ENCODE data around the gene BAHCC1.

The BAHCC1 gene

GRCh38 chr17:81449351-81449750 lies 54.1 kb downstream of the BAHCC1 start:
- Histone ChIP-seq H3K36me3 (ENCODE audit: insufficient read depth, low read length) (no peaks in the 10 kb centered on the region), H3K9me3 (ENCODE audit: control insufficient read depth, insufficient read depth, low read length) (no peaks in the 10 kb centered on the region), H3K4me1 (ENCODE audit: insufficient read depth, low read length) (no peaks in the 10 kb centered on the region), H3K9ac (ENCODE audit: low read depth, low read length) (no peak overlapping the region)

DNA sequence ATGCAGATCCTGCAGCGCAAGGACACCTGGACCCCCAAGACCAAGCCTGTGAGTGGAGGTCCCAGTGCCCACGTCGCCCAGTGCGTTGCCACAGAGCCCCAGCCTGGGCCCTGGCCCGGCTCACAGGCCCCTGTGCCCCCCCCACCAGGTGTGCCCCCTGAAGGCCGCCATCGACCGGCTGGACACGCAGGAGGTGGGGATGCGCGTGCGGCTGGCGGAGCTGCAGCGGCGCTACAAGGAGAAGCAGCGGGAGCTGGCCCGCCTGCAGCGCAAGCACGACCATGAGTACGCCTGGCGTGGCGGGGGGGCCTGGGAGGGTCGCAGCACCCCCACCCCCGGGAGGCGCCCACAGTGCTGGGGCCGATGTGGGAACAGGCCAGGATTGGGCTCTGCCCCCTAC lies 56.6 kb downstream of the BAHCC1 start:
- Histone ChIP-seq H3K9me3 (ENCODE audit: control insufficient read depth, insufficient read depth, low read length) (no peaks in the 10 kb centered on the region), H3K4me1 (ENCODE audit: insufficient read depth, low read length) (peaks cover 7% of the 10 kb centered on the region; the same call in 1 of the 2 replicates), H3K36me3 (ENCODE audit: insufficient read depth, low read length) (no peaks in the 10 kb centered on the region), H3K9ac (ENCODE audit: low read depth, low read length) (no peak overlapping the region)

DNA sequence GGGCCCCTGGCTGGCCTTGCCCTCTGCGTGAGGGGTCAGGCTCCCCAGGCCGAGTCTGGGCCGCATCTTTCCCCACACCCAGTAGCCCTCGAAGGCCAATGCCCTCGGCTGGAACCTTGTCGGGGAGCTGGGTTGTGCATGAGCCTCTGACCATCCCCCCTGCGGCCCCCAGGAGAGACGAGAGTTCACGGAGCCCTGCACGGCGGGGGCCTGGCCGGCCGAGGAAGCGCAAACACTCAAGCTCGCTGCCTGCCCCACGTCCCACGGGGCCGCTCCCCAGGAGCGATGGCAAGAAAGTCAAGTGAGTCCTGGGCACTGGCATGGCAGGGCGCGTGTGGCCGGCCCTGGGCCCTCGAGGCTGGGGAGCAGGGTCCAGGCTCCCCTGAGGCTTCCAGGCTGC lies 57.3 kb downstream of the BAHCC1 start:
- no peak overlapping the region for H3K9ac ChIP-seq (ENCODE audit: low read depth, low read length)
- peaks cover 12% of the 10 kb centered on the region; the same call in 1 of the 2 replicates for H3K4me1 ChIP-seq (ENCODE audit: insufficient read depth, low read length)
- no peaks in the 10 kb centered on the region for H3K9me3 ChIP-seq (ENCODE audit: control insufficient read depth, insufficient read depth, low read length)
- H3K36me3 ChIP-seq (ENCODE audit: insufficient read depth, low read length) = no peaks in the 10 kb centered on the region

GRCh38 chr17:81453076-81453475 lies 57.8 kb downstream of the BAHCC1 start:
- no peaks in the 10 kb centered on the region for H3K9me3 ChIP-seq (ENCODE audit: control insufficient read depth, insufficient read depth, low read length)
- no peak overlapping the region for H3K9ac ChIP-seq (ENCODE audit: low read depth, low read length)
- peaks cover 12% of the 10 kb centered on the region; the same call in 1 of the 2 replicates for H3K4me1 ChIP-seq (ENCODE audit: insufficient read depth, low read length)
- no peaks in the 10 kb centered on the region for H3K36me3 ChIP-seq (ENCODE audit: insufficient read depth, low read length)

GRCh38 chr17:81453712-81454111 lies 58.5 kb downstream of the BAHCC1 start:
- Histone ChIP-seq H3K9ac (ENCODE audit: low read depth, low read length) (no peak overlapping the region), H3K4me1 (ENCODE audit: insufficient read depth, low read length) (peaks cover 12% of the 10 kb centered on the region; the same call in 1 of the 2 replicates), H3K36me3 (ENCODE audit: insufficient read depth, low read length) (no peaks in the 10 kb centered on the region), H3K9me3 (ENCODE audit: control insufficient read depth, insufficient read depth, low read length) (no peaks in the 10 kb centered on the region)

GRCh38 chr17:81454473-81454872 lies 59.2 kb downstream of the BAHCC1 start:
- H3K4me1 ChIP-seq (ENCODE audit: insufficient read depth, low read length) = peaks cover 12% of the 10 kb centered on the region; the same call in 1 of the 2 replicates
- no peaks in the 10 kb centered on the region for H3K36me3 ChIP-seq (ENCODE audit: insufficient read depth, low read length)
- H3K9me3 ChIP-seq (ENCODE audit: control insufficient read depth, insufficient read depth, low read length) = no peaks in the 10 kb centered on the region
- H3K9ac ChIP-seq (ENCODE audit: low read depth, low read length) = no peak overlapping the region

- no peak overlapping the region for H3K9ac ChIP-seq (ENCODE audit: low read depth, low read length)
- peaks cover 12% of the 10 kb centered on the region; the same call in 1 of the 2 replicates for H3K4me1 ChIP-seq (ENCODE audit: insufficient read depth, low read length)
- H3K9me3 ChIP-seq (ENCODE audit: control insufficient read depth, insufficient read depth, low read length) = no peaks in the 10 kb centered on the region
- no peaks in the 10 kb centered on the region for H3K36me3 ChIP-seq (ENCODE audit: insufficient read depth, low read length)
These were observed 60.1 kb downstream of the BAHCC1 start for GRCh38 chr17:81455387-81455786.

DNA sequence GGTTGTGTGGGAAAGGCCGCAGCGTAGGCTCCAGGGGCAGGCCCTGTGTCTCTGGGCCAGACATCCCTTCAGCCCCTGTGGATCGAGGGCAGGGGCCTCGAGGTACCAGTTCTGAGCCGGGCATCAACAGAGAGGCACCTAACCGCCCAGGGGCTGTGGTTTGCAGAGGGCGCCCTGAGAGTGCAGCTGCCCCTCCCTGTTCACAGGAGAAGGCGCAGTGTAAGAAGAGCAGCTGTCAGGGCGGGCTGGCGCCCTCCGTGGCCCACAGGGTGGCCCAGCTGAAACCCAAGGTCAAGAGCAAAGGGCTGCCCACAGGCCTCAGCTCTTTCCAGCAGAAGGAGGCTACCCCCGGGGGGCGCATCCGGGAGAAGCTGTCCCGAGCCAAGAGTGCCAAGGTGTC lies 60.8 kb downstream of the BAHCC1 start:
- no peaks in the 10 kb centered on the region for H3K36me3 ChIP-seq (ENCODE audit: insufficient read depth, low read length)
- no peak overlapping the region for H3K9ac ChIP-seq (ENCODE audit: low read depth, low read length)
- H3K4me1 ChIP-seq (ENCODE audit: insufficient read depth, low read length) = peaks cover 12% of the 10 kb centered on the region; the same call in 1 of the 2 replicates
- H3K9me3 ChIP-seq (ENCODE audit: control insufficient read depth, insufficient read depth, low read length) = no peaks in the 10 kb centered on the region

GRCh38 chr17:81456798-81457197 lies 61.5 kb downstream of the BAHCC1 start:
- Histone ChIP-seq H3K9ac (ENCODE audit: low read depth, low read length) (no peak overlapping the region), H3K9me3 (ENCODE audit: control insufficient read depth, insufficient read depth, low read length) (no peaks in the 10 kb centered on the region), H3K36me3 (ENCODE audit: insufficient read depth, low read length) (no peaks in the 10 kb centered on the region), H3K4me1 (ENCODE audit: insufficient read depth, low read length) (peaks cover 12% of the 10 kb centered on the region; the same call in 1 of the 2 replicates)

DNA sequence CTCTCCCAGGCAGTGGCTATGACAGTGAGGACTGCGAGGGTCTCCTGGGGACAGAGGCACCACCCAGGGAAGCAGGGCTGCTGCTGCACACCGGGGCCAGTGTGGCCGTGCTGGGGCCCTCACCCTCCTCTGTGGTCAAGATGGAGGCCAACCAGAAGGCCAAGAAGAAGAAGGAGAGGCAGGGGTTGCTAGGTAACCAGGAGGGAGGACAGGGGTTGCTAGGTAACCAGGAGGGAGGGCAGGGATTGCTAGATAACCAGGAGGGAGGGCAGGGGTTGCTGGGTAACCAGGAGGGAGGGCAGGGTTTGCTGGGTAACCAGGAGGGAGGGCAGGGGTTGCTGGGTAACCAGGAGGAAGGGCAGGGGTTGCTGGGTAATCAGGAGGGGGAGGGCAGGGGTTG lies 62.1 kb downstream of the BAHCC1 start:
- Histone ChIP-seq H3K9ac (ENCODE audit: low read depth, low read length) (no peak overlapping the region), H3K36me3 (ENCODE audit: insufficient read depth, low read length) (no peaks in the 10 kb centered on the region), H3K9me3 (ENCODE audit: control insufficient read depth, insufficient read depth, low read length) (no peaks in the 10 kb centered on the region), H3K4me1 (ENCODE audit: insufficient read depth, low read length) (peaks cover 12% of the 10 kb centered on the region; the same call in 1 of the 2 replicates)

DNA sequence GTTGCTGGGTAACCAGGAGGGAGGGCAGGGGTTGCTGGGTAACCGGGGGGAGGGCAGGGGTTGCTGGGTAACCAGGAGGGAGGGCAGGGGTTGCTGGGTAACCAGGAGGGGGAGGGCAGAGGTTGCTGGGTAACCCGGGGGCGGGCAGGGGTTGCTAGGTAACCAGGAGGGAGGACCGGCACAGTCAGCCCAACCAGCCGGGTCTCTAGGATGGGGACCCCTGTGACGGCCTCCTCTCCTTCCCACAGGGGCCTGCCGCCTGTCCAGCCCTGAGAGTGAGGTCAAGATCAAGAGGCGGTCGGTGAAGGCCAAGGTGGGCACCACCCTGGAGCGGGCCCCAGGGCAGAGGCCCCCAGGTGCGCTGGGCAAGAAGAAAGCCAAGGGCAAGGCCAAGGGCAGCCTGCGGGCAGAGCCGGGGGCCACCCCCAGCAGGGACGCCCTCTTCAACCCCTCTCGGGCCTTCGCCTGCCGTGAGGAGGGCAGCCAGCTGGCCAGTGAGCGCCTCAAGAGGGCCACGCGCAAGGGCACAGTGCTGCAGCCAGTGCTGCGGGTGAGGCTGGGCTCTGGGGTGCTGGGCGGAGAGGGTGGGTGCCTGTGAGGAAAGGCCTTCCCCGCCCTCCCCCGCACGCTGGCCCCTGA lies 62.8 kb downstream of the BAHCC1 start:
- peaks cover 12% of the 10 kb centered on the region; the same call in 1 of the 2 replicates for H3K4me1 ChIP-seq (ENCODE audit: insufficient read depth, low read length)
- H3K36me3 ChIP-seq (ENCODE audit: insufficient read depth, low read length) = no peaks in the 10 kb centered on the region
- no peak overlapping the region for H3K9ac ChIP-seq (ENCODE audit: low read depth, low read length)
- no peaks in the 10 kb centered on the region for H3K9me3 ChIP-seq (ENCODE audit: control insufficient read depth, insufficient read depth, low read length)

- Histone ChIP-seq H3K4me1 (ENCODE audit: insufficient read depth, low read length) (peaks cover 12% of the 10 kb centered on the region; the same call in 1 of the 2 replicates), H3K9me3 (ENCODE audit: control insufficient read depth, insufficient read depth, low read length) (no peaks in the 10 kb centered on the region), H3K36me3 (ENCODE audit: insufficient read depth, low read length) (no peaks in the 10 kb centered on the region), H3K9ac (ENCODE audit: low read depth, low read length) (no peak overlapping the region)
These were observed 63.4 kb downstream of the BAHCC1 start for GRCh38 chr17:81458628-81459027.

DNA sequence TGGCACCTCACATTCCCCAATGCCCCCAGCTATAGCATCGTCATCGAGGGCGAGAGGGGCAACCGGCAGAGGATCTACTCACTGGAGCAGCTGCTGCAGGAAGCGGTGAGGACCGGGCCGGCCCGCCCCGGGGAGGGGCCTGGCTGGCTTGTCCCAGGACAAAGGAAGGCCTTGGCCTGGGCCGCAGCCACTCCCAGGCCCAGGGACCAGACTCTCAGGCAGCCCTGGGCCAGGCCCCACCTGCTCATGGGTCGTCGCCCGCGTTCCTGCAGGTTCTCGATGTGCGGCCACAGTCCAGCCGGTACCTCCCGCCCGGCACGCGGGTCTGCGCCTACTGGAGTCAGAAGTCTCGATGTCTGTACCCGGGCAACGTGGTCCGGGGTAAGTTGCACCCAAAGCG lies 64.0 kb downstream of the BAHCC1 start:
- Histone ChIP-seq H3K9me3 (ENCODE audit: control insufficient read depth, insufficient read depth, low read length) (no peaks in the 10 kb centered on the region), H3K36me3 (ENCODE audit: insufficient read depth, low read length) (no peaks in the 10 kb centered on the region), H3K4me1 (ENCODE audit: insufficient read depth, low read length) (peaks cover 12% of the 10 kb centered on the region; the same call in 1 of the 2 replicates), H3K9ac (ENCODE audit: low read depth, low read length) (no peak overlapping the region)

GRCh38 chr17:81459864-81460263 lies 64.6 kb downstream of the BAHCC1 start:
- H3K9ac ChIP-seq (ENCODE audit: low read depth, low read length) = no peak overlapping the region
- no peaks in the 10 kb centered on the region for H3K36me3 ChIP-seq (ENCODE audit: insufficient read depth, low read length)

GRCh38 chr17:81460856-81461460 lies 65.7 kb downstream of the BAHCC1 start:
- Histone ChIP-seq H3K9me3 (ENCODE audit: control insufficient read depth, insufficient read depth, low read length) (no peaks in the 10 kb centered on the region), H3K36me3 (ENCODE audit: insufficient read depth, low read length) (no peaks in the 10 kb centered on the region), H3K9ac (ENCODE audit: low read depth, low read length) (no peak overlapping the region), H3K4me1 (ENCODE audit: insufficient read depth, low read length) (peaks cover 12% of the 10 kb centered on the region; the same call in 1 of the 2 replicates)

More at GRCh38 chr17:81459864-81460263, 64.6 kb downstream of the BAHCC1 start:
- Histone ChIP-seq H3K4me1 (ENCODE audit: insufficient read depth, low read length) (peaks cover 12% of the 10 kb centered on the region; the same call in 1 of the 2 replicates), H3K9me3 (ENCODE audit: control insufficient read depth, insufficient read depth, low read length) (no peaks in the 10 kb centered on the region)

Measured in ES-I3 (cell line).